ENCODE data around the gene RBM4.

The RBM4 gene

GRCh38 chr11:66663741-66664296 is 25.3 kb downstream of the RBM4 start:
- DNase-seq, result peak; percentile 30

GRCh38 chr11:66665369-66665768 is 26.9 kb downstream of the RBM4 start:
- DNase-seq, result no peak

- no peak for DNase-seq
Measured at GRCh38 chr11:66670816-66671215, 32.3 kb downstream of the RBM4 start.

- DNase-seq, result no peak
Measured at GRCh38 chr11:66674964-66675602, 36.6 kb downstream of the RBM4 start.

GRCh38 chr11:66676282-66676919 is 37.9 kb downstream of the RBM4 start:
- no peak for DNase-seq

GRCh38 chr11:66676931-66677598 is 38.6 kb downstream of the RBM4 start:
- DNase-seq, result no peak

GRCh38 chr11:66677599-66678375 is 39.3 kb downstream of the RBM4 start, which contains the start of gene RBM4B:
TSS of gene RBM4B (minus strand) at chr11:66677887. CDS start at chr11:66677079, 808 bp downstream.
- DNase-seq, result peak; percentile 70

GRCh38 chr11:66680966-66681645 is 42.6 kb downstream of the RBM4 start:
- no peak for DNase-seq

GRCh38 chr11:66683877-66684276 is 45.4 kb downstream of the RBM4 start:
- no peak for DNase-seq

GRCh38 chr11:66684635-66685034 is 46.1 kb downstream of the RBM4 start:
- DNase-seq, result no peak

- peak; percentile 20 for DNase-seq
Measured at GRCh38 chr11:66685276-66686099, 47.0 kb downstream of the RBM4 start.

- no peak for DNase-seq
Measured at GRCh38 chr11:66686100-66686785, 47.7 kb downstream of the RBM4 start.

- no peak for DNase-seq
Measured at GRCh38 chr11:66686801-66687750, 48.6 kb downstream of the RBM4 start.

- DNase-seq, result no peak
Measured at GRCh38 chr11:66687831-66688281, 49.4 kb downstream of the RBM4 start.

- DNase-seq, result no peak
Measured at GRCh38 chr11:66688561-66689534, 50.3 kb downstream of the RBM4 start.

- no peak for DNase-seq
Measured at GRCh38 chr11:66689661-66690590, 51.4 kb downstream of the RBM4 start.

Measured in NCI-H524 treated with DMSO at 0.1 percent for 48 hours (cell line).